MG63 (cell line): ENCODE measurements around the gene BCL2L1. TPM values are rescaled to one million over a fixed set of nuclear protein-coding genes. Genes with fewer than 3 reads are reported as not detected.
"Not testable (repeated sequence)": the region's sequence is repeated elsewhere in the genome, so short reads cannot be mapped to it uniquely, and the experiment has no call there.

Experiments used
- DNase-seq: peaks from one replicate; pipeline ENCODE4 v3.0.0-alpha.2; 2020
- H3K27me3 ChIP-seq: fragments of 250-450 bp; sonication (Bioruptor Pico); 2 replicates; pipeline ENCODE4 v1.5.1; 2020; ENCODE audit warnings: mild to moderate bottlenecking, moderate library complexity
- H3K36me3 ChIP-seq: fragments of 250-450 bp; sonication (Bioruptor Pico); 2 replicates; pipeline ENCODE4 v1.5.1; 2020; ENCODE audit warnings: mild to moderate bottlenecking, moderate library complexity
- H3K4me3 ChIP-seq: fragments of 250-450 bp; sonication (Bioruptor Pico); 2 replicates; pipeline ENCODE4 v1.5.1; 2020; ENCODE audit warnings: mild to moderate bottlenecking, moderate library complexity
- H3K9me3 ChIP-seq: fragments of 250-450 bp; sonication (Bioruptor Pico); 2 replicates; pipeline ENCODE4 v1.5.1; 2020; ENCODE audit warnings: mild to moderate bottlenecking, moderate library complexity
- total RNA-seq: library from RNA; depleted of rRNA; stranded (reverse); fragments of >200 nt; shearing (Covaris generic); gene quantifications from 2 replicates; pipeline ENCODE4 v1.2.3, GENCODE V29; 2014; ENCODE audit warnings: low replicate concordance

BCL2L1 gene
- total RNA-seq, 1 experiment from 2014 or later: 64.2 TPM

DNA sequence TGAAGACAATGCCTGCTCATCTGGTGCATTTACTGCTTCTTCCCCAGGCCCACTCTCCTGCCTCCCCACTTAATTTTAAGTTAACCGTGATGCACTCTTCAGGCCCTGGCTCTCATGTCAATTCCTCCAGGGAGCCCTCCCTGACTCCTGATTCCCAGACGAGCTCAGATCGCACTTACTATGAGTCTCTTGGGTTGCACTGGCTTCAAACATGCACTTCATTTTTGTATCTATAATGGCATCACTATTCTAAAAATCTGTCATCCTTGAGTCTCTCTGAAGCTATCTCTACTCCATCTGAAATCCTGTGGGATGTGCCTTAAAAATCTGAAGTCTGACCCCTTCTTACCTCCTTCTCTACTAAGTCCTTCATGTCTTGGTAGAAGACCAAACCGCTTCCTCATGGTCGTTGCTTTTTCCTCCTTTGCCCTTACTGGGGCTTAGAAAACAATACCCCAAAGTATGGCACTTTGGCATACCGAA is 60.3 kb downstream of the BCL2L1 start:
- Histone ChIP-seq H3K36me3 (peaks cover 17% of the 10 kb centered on the region), H3K27me3 (no peaks in the 10 kb centered on the region), H3K9me3 (no peaks in the 10 kb centered on the region), H3K4me3 (no peak overlapping the region)
- no peak for DNase-seq

DNA sequence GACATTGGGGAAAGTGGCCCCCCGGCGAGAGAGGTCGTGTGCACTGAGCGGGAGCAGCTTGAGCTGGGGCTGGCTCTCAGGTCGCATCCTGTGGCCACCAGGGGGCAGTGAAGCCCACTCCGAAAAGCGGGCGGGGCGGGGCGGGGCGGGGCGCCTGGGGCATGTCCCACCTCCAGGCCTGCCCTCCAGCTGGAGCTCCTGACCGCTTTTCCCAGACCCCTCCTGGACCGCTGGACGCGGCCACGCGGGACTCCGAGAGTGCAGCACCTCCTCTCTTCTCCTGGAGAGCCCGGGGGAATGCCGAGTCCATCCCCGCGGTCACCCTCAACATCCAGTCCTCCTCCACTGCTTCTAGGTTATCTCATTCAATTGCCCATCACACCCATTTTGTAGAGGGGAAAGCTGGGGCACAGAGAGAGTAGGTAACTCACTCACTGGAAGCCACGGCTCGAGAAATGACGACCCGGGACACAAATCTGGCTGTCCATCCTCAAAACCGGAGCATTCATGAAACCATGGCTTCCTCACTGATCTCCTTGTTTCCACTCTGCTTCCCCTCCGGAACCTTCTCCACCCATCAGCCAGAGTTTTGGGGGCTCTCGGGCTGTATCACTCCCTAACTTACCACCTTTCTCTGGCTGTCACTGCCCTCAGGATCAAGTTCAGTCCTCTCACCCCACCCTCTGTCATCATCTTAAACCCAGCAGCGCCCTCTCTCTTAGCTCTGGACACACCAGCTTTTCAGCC is 60.9 kb downstream of the BCL2L1 start:
- H3K9me3 ChIP-seq: no peaks in the 10 kb centered on the region
- DNase-seq: peak; percentile 60
- no peaks in the 10 kb centered on the region for H3K27me3 ChIP-seq
- peak overlapping the region; percentile 29; the same call in 1 of the 2 replicates for H3K4me3 ChIP-seq
- H3K36me3 ChIP-seq: peaks cover 17% of the 10 kb centered on the region

DNA sequence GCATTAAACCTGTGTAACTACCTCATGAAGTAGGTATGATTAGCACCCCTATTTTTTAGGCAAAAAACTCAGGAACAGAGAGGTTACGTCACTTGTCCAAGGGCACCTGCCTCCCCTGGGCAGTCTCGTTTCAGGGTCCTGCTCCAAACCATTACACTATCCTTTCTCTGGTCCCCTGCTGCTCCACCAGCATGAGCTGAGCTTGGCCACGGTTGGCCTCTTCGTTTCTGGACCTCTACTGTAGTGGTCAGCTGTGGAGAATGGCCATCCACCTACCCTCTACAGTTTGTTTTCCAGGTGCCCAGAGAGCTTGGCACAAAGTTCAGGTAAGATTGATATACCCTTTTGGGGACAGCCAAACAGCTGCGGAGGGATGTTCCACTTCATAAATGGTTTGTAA is 68.1 kb downstream of the BCL2L1 start:
- DNase-seq: no peak
- H3K4me3 ChIP-seq: no peak overlapping the region

DNA sequence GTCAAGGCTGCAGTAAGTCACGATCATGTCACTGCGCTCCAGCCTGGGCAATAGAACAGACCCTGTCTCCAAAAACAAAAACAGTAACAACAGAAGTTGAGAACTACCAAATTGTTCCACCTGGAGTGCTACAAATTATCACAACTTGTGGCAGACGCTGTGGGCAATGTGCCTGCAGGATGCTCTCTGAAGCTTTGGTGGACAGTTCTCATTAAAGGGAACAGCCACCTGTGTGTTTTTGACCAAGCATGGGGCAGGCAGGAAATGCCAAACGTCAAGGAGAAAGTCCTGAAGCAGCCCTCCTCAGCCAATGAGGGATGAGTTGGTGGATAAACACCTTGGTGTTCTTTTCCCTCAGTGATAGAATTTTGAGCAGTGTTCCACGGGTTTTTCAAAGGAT is 69.1 kb downstream of the BCL2L1 start:
- H3K4me3 ChIP-seq: no peak overlapping the region
- DNase-seq: no peak

More for the DNA sequence above, 68.1 kb downstream of the BCL2L1 start:
- no peaks in the 10 kb centered on the region for H3K9me3 ChIP-seq
- no peaks in the 10 kb centered on the region for H3K36me3 ChIP-seq
- H3K27me3 ChIP-seq: no peaks in the 10 kb centered on the region

DNA sequence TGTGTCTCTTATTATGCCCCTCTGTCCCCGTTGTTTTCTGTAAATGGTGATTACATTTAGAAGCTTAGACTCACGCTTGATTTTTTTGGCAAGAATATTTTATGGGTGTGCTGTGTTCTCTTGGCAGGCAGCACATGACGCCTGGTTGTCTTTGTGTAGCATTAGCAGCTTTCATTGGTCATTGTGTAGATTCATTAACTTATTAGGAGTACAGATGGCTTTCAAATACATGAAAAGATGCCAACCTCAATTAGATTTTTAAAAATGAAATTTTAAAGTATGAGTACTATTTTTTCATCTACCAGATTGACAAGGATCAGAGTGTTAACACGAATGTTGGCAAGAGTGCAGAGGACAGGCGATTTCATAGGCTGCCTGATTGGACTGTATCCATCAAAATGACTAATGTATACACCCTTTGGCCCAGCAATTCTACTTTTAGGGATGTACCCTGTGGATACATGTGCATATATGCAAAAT is 69.7 kb downstream of the BCL2L1 start:
- Histone ChIP-seq H3K9me3 (no peaks in the 10 kb centered on the region), H3K27me3 (no peaks in the 10 kb centered on the region), H3K4me3 (no peak overlapping the region), H3K36me3 (no peaks in the 10 kb centered on the region)
- peak; percentile 71 for DNase-seq

More for the DNA sequence above, 69.1 kb downstream of the BCL2L1 start:
- no peaks in the 10 kb centered on the region for H3K9me3 ChIP-seq
- H3K36me3 ChIP-seq: no peaks in the 10 kb centered on the region
- no peaks in the 10 kb centered on the region for H3K27me3 ChIP-seq

DNA sequence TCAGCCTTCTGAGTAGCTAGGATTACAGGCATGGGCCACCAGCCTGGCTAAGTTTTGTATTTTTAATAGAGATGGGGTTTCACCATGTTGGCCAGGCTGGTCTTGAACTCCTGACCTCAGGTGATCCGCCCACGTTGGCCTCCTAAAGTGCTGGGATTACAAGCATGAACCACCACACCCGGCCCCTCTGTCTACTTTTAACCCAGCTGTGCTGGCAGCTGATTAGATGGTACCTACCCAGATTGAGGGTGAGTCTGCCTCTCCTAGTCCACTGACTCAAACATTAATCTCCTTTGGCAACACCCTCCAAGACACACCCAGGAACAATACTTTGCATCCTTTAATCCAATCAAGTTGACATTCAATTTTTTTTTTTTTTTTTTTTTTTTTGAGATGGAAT is 74.6 kb downstream of the BCL2L1 start:
- H3K4me3 ChIP-seq, H3K36me3 ChIP-seq: not testable (repeated sequence)
- DNase-seq: peak; percentile 82

DNA sequence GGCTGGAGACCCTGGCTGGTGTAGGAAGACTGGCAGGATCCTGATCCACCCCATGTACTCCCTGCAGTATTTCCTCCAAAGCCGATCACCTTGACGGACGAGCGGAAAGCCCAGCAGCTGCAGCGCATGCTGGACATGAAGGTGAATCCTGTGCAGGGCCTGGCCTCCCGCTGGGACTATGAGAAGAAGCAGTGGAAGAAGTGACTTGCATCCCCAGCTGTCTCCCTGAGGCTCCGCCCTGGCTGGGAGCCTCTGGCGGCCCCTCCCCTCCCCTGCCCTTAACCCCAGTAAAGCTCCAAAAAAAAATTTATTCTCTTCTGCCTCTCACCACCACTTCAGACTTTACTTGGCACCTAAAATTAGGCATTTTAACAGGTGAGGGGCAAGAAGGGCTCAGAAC is 78.0 kb downstream of the BCL2L1 start:
- no peaks in the 10 kb centered on the region for H3K36me3 ChIP-seq
- H3K4me3 ChIP-seq: no peak overlapping the region
- DNase-seq: no peak
- no peaks in the 10 kb centered on the region for H3K27me3 ChIP-seq
- no peaks in the 10 kb centered on the region for H3K9me3 ChIP-seq

More for the DNA sequence above, 74.6 kb downstream of the BCL2L1 start:
- H3K27me3 ChIP-seq, H3K9me3 ChIP-seq: not testable (repeated sequence)

DNA sequence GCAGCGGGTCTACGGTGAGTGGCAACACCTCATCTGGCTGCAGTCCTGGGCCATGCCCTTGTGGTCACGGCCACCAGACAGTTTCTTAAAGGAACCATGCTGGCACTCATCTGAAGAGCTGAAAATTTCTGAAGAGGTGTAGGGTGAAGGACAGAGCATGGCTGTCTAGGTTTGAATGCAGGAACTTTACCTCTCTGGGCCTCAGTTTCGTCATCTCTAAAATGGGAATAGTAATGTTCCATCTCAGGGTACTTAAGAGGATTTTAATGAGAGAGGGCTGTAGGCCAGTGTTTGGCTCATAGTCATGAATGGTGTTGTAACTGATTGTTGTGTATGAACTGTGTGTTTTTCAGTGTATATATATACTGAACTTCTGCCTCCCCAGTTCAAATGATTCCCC is 79.1 kb downstream of the BCL2L1 start:
- H3K36me3 ChIP-seq: no peaks in the 10 kb centered on the region
- no peaks in the 10 kb centered on the region for H3K27me3 ChIP-seq
- DNase-seq: no peak
- H3K4me3 ChIP-seq: no peak overlapping the region
- no peaks in the 10 kb centered on the region for H3K9me3 ChIP-seq

DNA sequence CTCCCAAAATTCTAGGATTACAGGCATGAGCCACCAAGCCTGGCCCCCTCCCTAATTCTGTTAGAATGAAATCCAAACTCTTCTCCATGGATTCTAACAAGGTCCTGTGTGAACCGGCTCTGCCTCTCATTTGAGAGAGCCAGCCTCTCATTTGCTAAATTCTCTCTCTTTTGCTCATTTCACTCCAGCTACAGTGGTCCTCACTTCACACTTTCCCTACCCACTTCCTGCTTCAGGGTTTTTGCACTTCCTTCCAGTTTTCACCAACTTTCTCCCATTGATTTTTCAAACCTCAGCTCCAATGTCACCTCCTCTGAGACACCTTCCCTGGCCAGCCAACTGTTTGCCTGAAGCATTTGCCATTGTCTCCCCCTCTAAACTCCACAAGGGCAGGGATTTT is 79.8 kb downstream of the BCL2L1 start:
- H3K27me3 ChIP-seq: no peaks in the 10 kb centered on the region
- no peak for DNase-seq
- no peaks in the 10 kb centered on the region for H3K9me3 ChIP-seq
- H3K4me3 ChIP-seq: no peak overlapping the region
- no peaks in the 10 kb centered on the region for H3K36me3 ChIP-seq

DNA sequence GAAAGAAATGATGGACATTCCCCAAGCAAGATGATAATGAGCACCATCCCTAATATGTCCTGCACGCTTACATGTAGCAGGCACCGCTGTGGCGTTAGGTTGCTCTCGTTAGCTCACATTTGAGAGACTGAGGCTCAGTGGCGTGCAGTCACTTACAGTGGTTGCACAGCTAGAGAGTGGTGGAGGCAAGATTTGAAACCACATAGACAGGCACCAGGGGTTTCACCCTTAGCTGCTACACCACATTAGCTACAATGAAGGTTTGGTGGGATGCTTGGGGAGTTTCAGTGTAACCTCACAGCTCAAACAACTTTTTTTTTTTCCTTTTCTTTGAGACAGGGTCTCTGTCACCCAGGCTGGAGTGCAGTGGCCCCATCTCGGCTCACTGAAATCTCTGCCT is 81.3 kb downstream of the BCL2L1 start:
- Histone ChIP-seq H3K27me3 (no peaks in the 10 kb centered on the region), H3K9me3 (no peaks in the 10 kb centered on the region), H3K4me3 (no peak overlapping the region), H3K36me3 (no peaks in the 10 kb centered on the region)
- DNase-seq: no peak

DNA sequence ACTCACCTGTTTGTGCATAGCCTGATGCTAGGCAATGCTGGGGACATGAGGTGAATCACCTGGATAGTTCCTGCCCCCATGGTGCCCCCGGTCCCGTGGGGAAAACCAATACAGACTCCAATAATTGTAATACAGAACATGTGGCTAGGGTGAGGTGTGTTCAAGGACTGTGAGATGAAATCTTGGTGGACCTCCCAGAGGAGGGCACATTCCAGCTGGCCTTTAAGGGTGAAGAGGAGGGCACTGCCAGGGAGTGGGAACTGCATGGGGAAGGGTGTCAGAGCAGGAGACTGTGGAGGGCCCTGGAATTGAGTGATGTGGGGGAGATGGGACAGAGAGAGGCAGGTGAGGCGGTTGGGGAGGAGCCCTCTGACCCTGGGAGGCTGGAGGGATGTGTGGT is 82.4 kb downstream of the BCL2L1 start:
- no peak overlapping the region for H3K4me3 ChIP-seq
- H3K27me3 ChIP-seq: no peaks in the 10 kb centered on the region
- no peaks in the 10 kb centered on the region for H3K36me3 ChIP-seq
- no peaks in the 10 kb centered on the region for H3K9me3 ChIP-seq
- DNase-seq: no peak

DNA sequence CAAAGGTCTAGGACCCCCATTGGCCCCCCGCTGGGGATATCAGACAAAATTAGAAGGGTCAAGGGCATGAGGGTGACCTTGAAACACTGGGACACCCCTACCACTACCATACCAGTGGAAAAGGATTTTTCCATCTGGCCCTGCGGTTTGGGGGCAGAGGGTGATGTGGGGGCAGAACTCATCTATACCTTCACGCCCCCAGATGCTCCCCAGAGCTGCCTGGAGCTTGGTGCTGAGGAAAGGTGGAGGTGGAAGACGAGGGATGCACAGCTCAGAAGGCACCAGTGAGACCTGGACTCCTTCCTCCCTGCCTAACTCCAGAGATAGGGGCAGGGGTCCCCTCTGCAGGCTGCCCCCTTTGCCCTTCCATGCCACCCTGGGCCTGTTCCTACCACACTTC is 83.9 kb downstream of the BCL2L1 start:
- H3K9me3 ChIP-seq: no peaks in the 10 kb centered on the region
- no peak for DNase-seq
- H3K4me3 ChIP-seq: no peak overlapping the region
- H3K36me3 ChIP-seq: no peaks in the 10 kb centered on the region
- no peaks in the 10 kb centered on the region for H3K27me3 ChIP-seq

DNA sequence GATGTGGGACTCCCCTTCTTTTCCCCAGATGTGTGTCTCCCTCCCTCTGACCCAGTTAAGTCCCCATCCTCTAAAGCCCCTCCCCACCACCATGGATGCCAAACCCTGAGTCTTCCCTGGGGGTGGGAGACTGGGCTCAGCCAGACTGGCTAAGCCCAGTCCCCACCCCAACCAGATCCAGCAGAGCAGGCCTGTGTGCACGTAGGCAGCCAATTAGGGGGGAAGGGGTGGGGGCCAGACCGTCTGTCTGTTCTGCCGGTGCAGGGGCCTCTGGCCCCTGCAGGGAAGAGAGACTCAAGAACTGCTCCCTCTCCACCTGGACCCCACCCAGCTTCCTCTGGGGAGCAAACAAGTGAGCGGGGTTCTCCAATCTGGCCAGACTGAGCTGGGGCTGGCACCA is 84.4 kb downstream of the BCL2L1 start:
- Histone ChIP-seq H3K36me3 (no peaks in the 10 kb centered on the region), H3K27me3 (no peaks in the 10 kb centered on the region), H3K9me3 (no peaks in the 10 kb centered on the region), H3K4me3 (no peak overlapping the region)
- no peak for DNase-seq

DNA sequence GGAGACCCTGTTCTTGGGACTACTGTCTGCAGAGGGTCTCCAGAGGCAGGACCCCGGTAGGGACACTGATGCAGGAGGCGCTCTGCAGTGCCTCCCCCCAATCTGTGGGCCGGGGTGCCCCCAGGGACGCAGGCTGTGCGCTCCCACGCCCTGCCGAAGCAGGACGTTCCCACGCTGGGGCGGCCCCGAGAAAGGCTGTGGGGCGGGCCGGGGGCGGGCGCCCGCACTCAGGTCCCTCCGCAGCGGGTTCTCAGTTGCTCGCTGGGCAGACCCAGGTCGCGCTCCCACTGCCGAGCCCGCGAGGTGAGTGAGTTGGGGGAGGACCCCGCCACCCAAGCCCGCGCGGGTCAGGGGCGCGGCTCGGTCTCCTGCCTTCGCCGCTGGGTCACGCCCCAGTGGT is 85.0 kb downstream of the BCL2L1 start, which contains the start of gene COX4I2:
Gene COX4I2 (plus strand): TSS at position 253 of the 400 bp plus-strand sequence. CDS start 1,106 bp downstream, outside the sequence.
- no peak for DNase-seq
- Histone ChIP-seq H3K4me3 (no peak within 1 kb of the TSS), H3K36me3 (no peaks in the 10 kb centered on the region), H3K27me3 (no peaks in the 10 kb centered on the region), H3K9me3 (no peaks in the 10 kb centered on the region)

DNA sequence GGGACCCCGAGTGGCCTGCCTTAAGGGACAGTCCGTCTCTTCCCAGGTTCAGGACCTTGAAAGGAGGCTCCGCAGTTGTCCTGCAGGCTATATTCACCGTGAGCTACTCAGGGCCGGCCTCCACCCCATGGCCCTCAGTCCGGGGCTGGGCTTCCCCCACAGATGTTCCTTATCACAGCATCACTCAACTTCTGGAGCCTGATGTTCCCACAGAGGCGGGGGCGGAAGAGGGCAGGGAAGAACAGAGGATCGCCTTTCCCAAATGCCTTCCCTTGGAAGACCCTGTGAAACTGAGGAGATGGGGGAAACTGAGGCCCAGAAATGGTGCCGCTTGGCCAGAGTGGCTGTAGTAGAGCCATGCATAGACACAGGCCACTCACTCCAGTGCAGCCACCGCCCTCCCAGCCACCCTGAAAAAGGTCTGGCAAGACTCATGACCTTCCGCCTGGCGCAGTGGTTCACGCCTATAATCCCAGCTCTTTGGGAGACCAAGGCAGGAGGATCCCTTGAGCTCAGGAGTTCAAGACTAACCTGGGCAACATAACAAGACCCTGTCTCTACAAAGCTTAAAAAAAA is 89.2 kb downstream of the BCL2L1 start:
- DNase-seq: no peak
- no peak overlapping the region for H3K4me3 ChIP-seq
- H3K9me3 ChIP-seq: no peaks in the 10 kb centered on the region
- no peaks in the 10 kb centered on the region for H3K27me3 ChIP-seq
- H3K36me3 ChIP-seq: no peaks in the 10 kb centered on the region

DNA sequence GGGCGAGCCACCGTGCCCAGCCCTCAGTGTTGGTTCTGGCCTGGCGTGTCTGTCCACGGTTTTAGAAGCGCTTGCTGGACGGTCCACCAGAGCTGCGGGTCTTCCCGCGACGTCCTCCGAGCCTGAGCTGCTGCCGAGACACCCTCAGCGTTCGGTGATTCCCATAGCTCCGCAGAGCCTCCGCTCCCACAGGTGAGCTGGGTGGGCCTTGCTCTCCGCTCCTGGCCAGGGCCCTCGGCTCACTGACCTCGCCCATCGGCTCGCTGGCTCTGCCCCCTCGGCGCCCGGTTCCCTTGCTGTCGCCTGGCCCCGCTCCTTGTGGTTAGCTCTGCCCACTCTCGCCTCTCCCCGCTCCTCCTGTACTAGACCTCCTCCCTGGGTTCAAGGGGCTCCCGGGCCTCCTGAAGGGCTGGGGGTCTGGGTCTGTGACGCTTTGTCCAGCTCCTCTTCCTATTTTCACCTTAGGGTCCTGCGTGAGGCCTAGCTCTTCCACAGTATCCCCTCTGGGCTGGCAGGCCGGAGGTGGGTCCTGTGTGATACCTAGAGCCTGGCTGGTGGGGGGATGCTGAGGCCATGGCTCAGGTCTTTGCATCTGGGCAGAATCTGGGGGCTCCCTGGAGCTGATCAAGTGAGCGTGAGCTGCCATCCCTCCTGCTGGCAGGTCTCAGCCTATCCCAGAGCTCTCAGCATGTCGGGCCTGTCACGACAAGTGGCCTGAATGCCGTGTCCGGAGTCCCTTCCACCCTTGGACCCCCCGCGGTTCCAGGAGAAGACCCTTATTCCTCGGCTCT is 89.9 kb downstream of the BCL2L1 start:
- Histone ChIP-seq H3K4me3 (no peak overlapping the region), H3K36me3 (no peaks in the 10 kb centered on the region), H3K9me3 (no peaks in the 10 kb centered on the region), H3K27me3 (no peaks in the 10 kb centered on the region)
- no peak for DNase-seq

DNA sequence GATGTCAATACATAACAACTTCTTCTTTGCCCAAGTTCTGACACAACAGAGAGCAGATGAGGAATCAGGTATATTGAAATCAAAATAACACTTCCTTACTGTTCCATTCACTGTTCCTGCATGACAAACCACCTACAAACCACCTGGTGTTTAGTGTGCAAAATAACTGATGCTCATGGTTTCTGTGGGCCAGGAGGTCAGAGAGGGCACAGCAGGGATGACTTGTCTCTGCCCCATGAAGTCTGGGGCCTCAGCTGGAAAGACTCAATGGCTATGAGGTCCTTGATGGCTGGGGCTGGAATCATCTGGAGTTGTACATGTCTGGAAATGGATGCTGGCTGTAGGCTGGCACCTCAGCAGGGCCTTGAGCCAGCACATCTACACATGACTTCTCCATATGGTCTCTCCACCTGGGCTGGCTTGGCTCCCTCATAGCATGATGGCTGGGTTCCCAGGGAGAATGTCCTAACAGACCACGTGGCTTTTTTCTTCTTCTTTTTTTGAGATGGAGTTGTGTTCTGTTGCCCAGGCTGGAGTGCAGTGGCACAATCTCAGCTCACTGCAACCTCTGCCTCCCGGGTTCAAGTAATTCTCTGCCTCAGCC is 92.4 kb downstream of the BCL2L1 start:
- no peaks in the 10 kb centered on the region for H3K36me3 ChIP-seq
- H3K4me3 ChIP-seq: no peak overlapping the region
- no peaks in the 10 kb centered on the region for H3K27me3 ChIP-seq
- DNase-seq: no peak
- no peaks in the 10 kb centered on the region for H3K9me3 ChIP-seq
